GM10266 (cell line): ENCODE measurements around the gene YWHAQ.
A peak's percentile ranks its signal among the peaks of the same experiment; 100 is the strongest.

Source experiments
- DNase-seq: peaks from one replicate; pipeline ENCODE4 v3.0.0; 2012; ENCODE audit errors: extremely low spot score
- CTCF ChIP-seq: IDR thresholded peaks from 2 replicates; pipeline ENCODE4 v1.5.1; 2012; ENCODE audit warnings: mild to moderate bottlenecking, low read depth; ENCODE audit not compliant: control insufficient read depth, insufficient read depth; ENCODE audit errors: missing control alignments

The YWHAQ gene

GRCh38 chr2:9660781-9661180 is 30.0 kb upstream of the YWHAQ start:
- no peak for TF ChIP-seq CTCF

GRCh38 chr2:9660154-9660553 is 29.4 kb upstream of the YWHAQ start:
- DNase-seq: no peak
- TF ChIP-seq CTCF: no peak

More at GRCh38 chr2:9660781-9661180, 30.0 kb upstream of the YWHAQ start:
- DNase-seq: no peak

GRCh38 chr2:9658972-9659371 is 28.2 kb upstream of the YWHAQ start:
- TF ChIP-seq CTCF: no peak
- DNase-seq: no peak

- no peak for TF ChIP-seq CTCF
- DNase-seq: no peak
Observed at GRCh38 chr2:9657731-9658130, 26.9 kb upstream of the YWHAQ start.

- no peak for DNase-seq
- no peak for TF ChIP-seq CTCF
Observed at GRCh38 chr2:9657083-9657482, 26.3 kb upstream of the YWHAQ start.

- no peak for TF ChIP-seq CTCF
- peak; percentile 77 for DNase-seq
Observed at GRCh38 chr2:9656270-9656766, 25.5 kb upstream of the YWHAQ start.

- no peak for TF ChIP-seq CTCF
- DNase-seq: no peak
Observed at GRCh38 chr2:9655441-9656269, 24.9 kb upstream of the YWHAQ start.
